Spleen (tissue), 7 donors: ENCODE data around the gene AGAP3.

Source experiments
- CTCF ChIP-seq, 11 experiments: fragments of 200-600 bp in 7 of 11; fragments of 450-650 bp in 4 of 11; sonication (generic) in 4 of 11; IDR thresholded peaks in 8 of 11; conservative IDR thresholded peaks in 3 of 11; 1 replicate in 7 of 11; 2 replicates in 4 of 11; pipeline versions ENCODE4 v1.4.0 to v1.8.0; 2016 to 2021; ENCODE audit warnings: antibody characterized with exemption in 11 of 11, inconsistent platforms in 4 of 11, mild to moderate bottlenecking in 1 of 11
- POLR2A ChIP-seq, 3 donors: fragments of 450-650 bp; IDR thresholded peaks; one replicate each; pipeline ENCODE4 v1.5.1; 2017; ENCODE audit warnings: antibody characterized with exemption in 3 of 3, mild to moderate bottlenecking in 1 of 3
- POLR2AphosphoS5 ChIP-seq, 3 donors: sonication (generic); formaldehyde crosslinking; IDR thresholded peaks; one replicate each; pipeline ENCODE4 v1.5.1; 2017; ENCODE audit warnings: antibody characterized with exemption in 3 of 3
- donor health status: DM: no; HTN: no; CAD: no; lungs with moderate emphysema.
- donor health status: DM: no; HTN: no; CAD: no.
- donor health status: DM: no; HTN: no; CAD: no.

- TF ChIP-seq CTCF (IDR thresholded peaks at IDR 0.05 in 8 of 11, conservative IDR thresholded peaks at IDR 0.05 in 3 of 11) = peak; percentile 74 to 95 (median 91)
- TF ChIP-seq POLR2A (IDR thresholded peaks at IDR 0.05) = no peak
- peak; percentile 55 to 70 (median 68) for TF ChIP-seq POLR2AphosphoS5 (IDR thresholded peaks at IDR 0.05)
Observed at GRCh38 chr7:151110941-151111645, 24.8 kb downstream of the AGAP3 start.
